NT2/D1 (cell line): ENCODE results near the gene CA12.

ENCODE experiments used
- DNase-seq: peaks from one replicate; pipeline ENCODE4 v3.0.0-alpha.2; 2011; ENCODE audit warnings: low read depth, low spot score
- H3K27me3 ChIP-seq: 2 replicates; pipeline ENCODE4 v1.6.0; 2011; ENCODE audit warnings: mild to moderate bottlenecking; ENCODE audit not compliant: insufficient read length, insufficient read depth
- H3K36me3 ChIP-seq: 2 replicates; pipeline ENCODE4 v1.6.1; 2011; ENCODE audit warnings: mild to moderate bottlenecking, low read length, mixed read lengths; ENCODE audit not compliant: insufficient read depth, insufficient read length
- H3K4me1 ChIP-seq: 2 replicates; pipeline ENCODE4 v1.5.1; 2011; ENCODE audit not compliant: insufficient read depth, insufficient read length
- H3K4me3 ChIP-seq: 2 replicates; pipeline ENCODE4 v1.5.1; 2011; ENCODE audit warnings: low read depth; ENCODE audit not compliant: insufficient read length
- H3K9ac ChIP-seq: 2 replicates; pipeline ENCODE4 v1.6.0; 2011; ENCODE audit warnings: low read depth; ENCODE audit not compliant: insufficient read length
- H3K9me3 ChIP-seq: 2 replicates; pipeline ENCODE4 v1.5.1; 2011; ENCODE audit warnings: mild to moderate bottlenecking, low read length; ENCODE audit not compliant: insufficient read depth
- SUZ12 ChIP-seq: IDR thresholded peaks from 2 replicates; pipeline ENCODE4 v1.6.1; 2011; ENCODE audit not compliant: insufficient read length, insufficient read depth; ENCODE audit errors: extremely low read depth
- YY1 ChIP-seq: IDR thresholded peaks from 2 replicates; pipeline ENCODE4 v1.6.1; 2011; ENCODE audit not compliant: insufficient read length, insufficient read depth
- ZNF274 ChIP-seq: IDR thresholded peaks from 2 replicates; pipeline ENCODE4 v1.6.1; 2011; ENCODE audit warnings: mild to moderate bottlenecking, low read depth, low read length

CA12 gene

GRCh38 chr15:63364399-63365272 is 17.0 kb downstream of the CA12 start:
- TF ChIP-seq SUZ12 (no peak), ZNF274 (no peak), YY1 (no peak)
- no peaks in the 10 kb centered on the region for H3K36me3 ChIP-seq
- DNase-seq: no peak
- H3K27me3 ChIP-seq: no peaks in the 10 kb centered on the region
- H3K4me1 ChIP-seq: peaks cover 11% of the 10 kb centered on the region
- H3K4me3 ChIP-seq: no peak overlapping the region
- H3K9me3 ChIP-seq: no peaks in the 10 kb centered on the region
- H3K9ac ChIP-seq: no peak overlapping the region

- Histone ChIP-seq H3K9ac (no peak overlapping the region), H3K9me3 (no peaks in the 10 kb centered on the region), H3K4me3 (no peak overlapping the region), H3K4me1 (peaks cover 11% of the 10 kb centered on the region), H3K27me3 (no peaks in the 10 kb centered on the region), H3K36me3 (no peaks in the 10 kb centered on the region)
- DNase-seq: no peak
- TF ChIP-seq ZNF274 (no peak), SUZ12 (no peak), YY1 (no peak)
These were observed 18.4 kb downstream of the CA12 start for GRCh38 chr15:63363292-63363691.

- TF ChIP-seq ZNF274 (no peak), SUZ12 (no peak), YY1 (no peak)
- H3K4me3 ChIP-seq: no peak overlapping the region
- no peak for DNase-seq
- no peaks in the 10 kb centered on the region for H3K9me3 ChIP-seq
- no peaks in the 10 kb centered on the region for H3K36me3 ChIP-seq
- H3K9ac ChIP-seq: no peak overlapping the region
- H3K4me1 ChIP-seq: peaks cover 11% of the 10 kb centered on the region
- no peaks in the 10 kb centered on the region for H3K27me3 ChIP-seq
These were observed 18.8 kb downstream of the CA12 start for GRCh38 chr15:63362885-63363284.

GRCh38 chr15:63362196-63362595 is 19.4 kb downstream of the CA12 start:
- no peak overlapping the region for H3K9ac ChIP-seq
- no peak for DNase-seq
- no peaks in the 10 kb centered on the region for H3K27me3 ChIP-seq
- TF ChIP-seq SUZ12 (no peak), YY1 (no peak), ZNF274 (no peak)
- H3K9me3 ChIP-seq: no peaks in the 10 kb centered on the region
- H3K36me3 ChIP-seq: no peaks in the 10 kb centered on the region
- no peak overlapping the region for H3K4me3 ChIP-seq
- peaks cover 11% of the 10 kb centered on the region for H3K4me1 ChIP-seq

GRCh38 chr15:63360170-63360569 is 21.5 kb downstream of the CA12 start:
- no peak overlapping the region for H3K9ac ChIP-seq
- no peaks in the 10 kb centered on the region for H3K36me3 ChIP-seq
- no peaks in the 10 kb centered on the region for H3K9me3 ChIP-seq
- no peak for DNase-seq
- peaks cover 11% of the 10 kb centered on the region for H3K4me1 ChIP-seq
- no peak for TF ChIP-seq YY1
- no peaks in the 10 kb centered on the region for H3K27me3 ChIP-seq
- no peak overlapping the region for H3K4me3 ChIP-seq

- Histone ChIP-seq H3K9me3 (no peaks in the 10 kb centered on the region), H3K4me3 (no peak overlapping the region), H3K9ac (no peak overlapping the region), H3K27me3 (no peaks in the 10 kb centered on the region), H3K4me1 (peaks cover 5% of the 10 kb centered on the region), H3K36me3 (no peaks in the 10 kb centered on the region)
- DNase-seq: no peak
- TF ChIP-seq YY1 (no peak), ZNF274 (no peak), SUZ12 (no peak)
These were observed 23.2 kb downstream of the CA12 start for GRCh38 chr15:63358241-63359029.

- no peak for TF ChIP-seq SUZ12
- TF ChIP-seq ZNF274: no peak
- TF ChIP-seq YY1: no peak
- Histone ChIP-seq H3K4me3 (no peak overlapping the region), H3K27me3 (no peaks in the 10 kb centered on the region), H3K9ac (no peak overlapping the region), H3K9me3 (no peaks in the 10 kb centered on the region), H3K36me3 (no peaks in the 10 kb centered on the region), H3K4me1 (peaks cover 5% of the 10 kb centered on the region)
- no peak for DNase-seq
These were observed 23.9 kb downstream of the CA12 start for GRCh38 chr15:63357731-63358130.
